HG02763 (cell line): ENCODE measurements around the gene ZCCHC3.
A peak's percentile ranks its signal among the peaks of the same experiment; 100 is the strongest.
"Not testable (repeated sequence)": the region's sequence is repeated elsewhere in the genome, so short reads cannot be mapped to it uniquely, and the experiment has no call there.

Source experiments
- ATAC-seq: cut with Tn5 transposase; IDR thresholded peaks from one replicate; pipeline ENCODE4 v1.9.1; 2021; ENCODE audit warnings: mild to moderate bottlenecking, moderate library complexity; ENCODE audit not compliant: unreplicated experiment

ZCCHC3 gene

GRCh38 chr20:336040-336439 lies 38.7 kb downstream of the ZCCHC3 start:
- ATAC-seq: not testable (repeated sequence)

GRCh38 chr20:341682-342081 lies 44.3 kb downstream of the ZCCHC3 start:
- ATAC-seq: no peak

GRCh38 chr20:343107-343506 lies 45.7 kb downstream of the ZCCHC3 start:
- ATAC-seq: no peak

- no peak for ATAC-seq
Observed at GRCh38 chr20:346033-346639, 48.8 kb downstream of the ZCCHC3 start.

DNA sequence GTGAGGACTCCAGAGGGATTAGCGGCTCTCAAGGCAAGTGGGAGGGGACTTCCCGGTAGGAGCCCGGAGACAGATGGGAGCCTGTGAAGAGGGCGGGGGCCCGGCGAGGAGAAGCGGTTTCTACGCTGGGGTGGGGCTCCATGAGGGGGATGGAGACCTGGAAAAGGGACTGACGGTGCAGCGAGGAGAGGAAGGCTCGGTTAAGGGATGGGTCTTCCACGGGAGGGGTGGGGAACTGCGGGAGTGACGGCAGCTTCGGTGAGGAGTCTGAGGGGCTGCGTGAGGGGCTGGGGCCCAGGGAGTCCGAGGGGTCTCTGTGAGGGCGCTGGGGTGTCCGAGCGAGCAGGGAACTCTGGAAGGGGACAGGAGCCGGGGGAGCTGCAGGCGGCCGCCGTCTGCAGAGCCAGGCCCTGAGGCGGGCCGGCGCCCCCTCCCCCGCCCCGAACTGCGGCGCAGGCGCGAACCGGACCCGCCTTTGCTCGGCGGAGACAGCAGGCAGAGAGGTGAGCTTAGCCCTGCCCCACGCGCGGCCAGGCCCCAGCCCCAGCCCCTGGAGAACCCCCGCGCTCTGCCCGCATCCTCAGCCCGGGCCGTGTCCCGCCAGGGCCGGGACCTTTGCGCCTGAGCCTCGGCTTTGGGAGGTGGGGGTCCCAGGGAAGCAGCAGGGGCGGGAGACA lies 49.4 kb downstream of the ZCCHC3 start, which contains the start of gene NRSN2:
NRSN2 (plus strand) TSS at position 472 of the 677 bp plus-strand sequence. CDS start 2,533 bp downstream, outside the sequence.
- no peak for ATAC-seq

- no peak for ATAC-seq
Observed at GRCh38 chr20:347317-347639, 49.9 kb downstream of the ZCCHC3 start.

DNA sequence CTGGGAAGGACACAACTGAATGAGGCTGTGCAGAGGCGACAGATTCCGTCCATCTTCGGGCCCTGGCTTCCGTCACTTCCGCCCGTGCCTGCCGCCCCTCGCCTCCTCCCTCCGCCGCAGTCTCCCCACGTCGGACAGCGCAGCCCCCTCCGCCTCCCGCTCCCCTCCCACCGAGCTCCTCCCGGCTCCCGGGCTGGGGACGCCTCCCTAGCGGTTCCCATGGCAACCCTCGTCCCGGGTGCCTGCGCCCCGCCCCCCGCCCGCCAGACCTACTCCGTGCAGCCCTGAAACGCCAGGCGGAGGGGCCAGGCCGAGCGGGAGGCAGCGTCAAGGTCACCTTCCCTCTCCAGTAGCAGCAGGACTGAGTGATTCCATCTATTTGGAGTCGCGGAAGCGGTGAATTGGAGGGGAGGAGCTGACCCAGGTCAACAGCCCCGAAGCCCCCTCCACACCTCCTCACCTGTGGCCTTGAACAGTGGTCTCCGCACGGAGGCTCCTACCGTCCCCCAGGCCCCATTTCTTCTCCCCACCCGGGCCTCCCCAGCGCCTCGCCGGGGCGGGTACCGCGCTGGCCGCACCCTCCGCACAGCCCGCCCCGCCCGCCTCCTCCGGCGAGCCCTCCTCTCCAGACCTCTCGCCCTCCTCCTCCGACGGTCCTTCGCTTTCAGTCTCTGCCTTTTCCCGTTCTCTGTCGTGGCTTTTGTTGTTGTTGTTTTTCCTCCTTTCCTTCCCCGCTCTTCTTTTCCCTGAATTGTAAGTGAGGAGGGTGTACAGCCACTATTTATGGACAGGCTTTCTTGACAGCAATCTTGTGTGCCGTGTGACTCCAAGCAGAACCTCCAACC lies 50.5 kb downstream of the ZCCHC3 start:
- ATAC-seq: peak; percentile 69

GRCh38 chr20:348972-349841 lies 51.8 kb downstream of the ZCCHC3 start:
- ATAC-seq: no peak
